HCT116 (cell line): ENCODE measurements around the gene DACT3.

Experiments used
- EZH2 ChIP-seq: fragments of 200-600 bp; sonication (generic); IDR thresholded peaks from 2 replicates; pipeline ENCODE4 v1.6.1; 2017; ENCODE audit warnings: antibody characterized with exemption, mixed run types
- EZH2phosphoT487 ChIP-seq: fragments of 200-600 bp; IDR thresholded peaks from 2 replicates; pipeline ENCODE4 v1.6.1; 2018; ENCODE audit warnings: antibody characterized with exemption, borderline replicate concordance
- MAX ChIP-seq: IDR thresholded peaks from 2 replicates; pipeline ENCODE4 v1.6.1; 2012
- POLR2A ChIP-seq: IDR thresholded peaks from 2 replicates; pipeline ENCODE4 v1.7.0; 2011; ENCODE audit warnings: borderline replicate concordance; ENCODE audit not compliant: insufficient read depth, insufficient read length; ENCODE audit errors: extremely low read depth
- POLR2AphosphoS5 ChIP-seq: IDR thresholded peaks from 2 replicates; pipeline ENCODE4 v1.6.1; 2011; ENCODE audit warnings: mild to moderate bottlenecking, low read depth, low read length, moderate library complexity
- RAD21 ChIP-seq: IDR thresholded peaks from 2 replicates; pipeline ENCODE4 v1.6.1; 2012; ENCODE audit warnings: low read depth, mild to moderate bottlenecking
- SIN3A ChIP-seq: IDR thresholded peaks from 2 replicates; pipeline ENCODE4 v1.6.1; 2012; ENCODE audit warnings: low read depth
- SP1 ChIP-seq: IDR thresholded peaks from 2 replicates; pipeline ENCODE4 v1.6.1; 2012; ENCODE audit warnings: low read depth
- TCF7L2 ChIP-seq: IDR thresholded peaks from 2 replicates; pipeline ENCODE4 v1.7.0; 2011; ENCODE audit warnings: borderline replicate concordance, inconsistent platforms; ENCODE audit not compliant: insufficient read depth, insufficient read length; ENCODE audit errors: extremely low read depth
- YY1 ChIP-seq: IDR thresholded peaks from 2 replicates; pipeline ENCODE4 v1.6.1; 2011; ENCODE audit warnings: low read length, low read depth, moderate library complexity, mild to moderate bottlenecking; ENCODE audit not compliant: insufficient replicate concordance; ENCODE audit errors: extremely low read depth
- ZNF274 ChIP-seq: fragments of 200-500 bp; sonication (Bioruptor generic); IDR thresholded peaks from 2 replicates; pipeline ENCODE4 v1.6.1; 2014; ENCODE audit warnings: mild to moderate bottlenecking, low read depth, low read length, inconsistent platforms
- TF ChIP-seq, protein P1 (sequence below), 3 experiments: fragments of 200-600 bp in 1 of 3; sonication (generic) in 1 of 3; IDR thresholded peaks in 2 of 3; conservative IDR thresholded peaks in 1 of 3; 2 replicates each; pipeline ENCODE4 v1.5.1; 2012 to 2017; ENCODE audit warnings: low read depth in 2 of 3, low read length in 2 of 3, antibody characterized with exemption in 1 of 3, borderline replicate concordance in 1 of 3, control low read depth in 1 of 3, mild to moderate bottlenecking in 1 of 3, mixed read lengths in 1 of 3, mixed run types in 1 of 3, moderate library complexity in 1 of 3; ENCODE audit not compliant: insufficient read depth in 1 of 3
- TF ChIP-seq, protein P2 (sequence below): IDR thresholded peaks from 2 replicates; pipeline ENCODE4 v1.6.1; 2012; ENCODE audit warnings: low read depth

- TF ChIP-seq POLR2A (no peak), EZH2 (no peak), EZH2phosphoT487 (no peak), TCF7L2 (no peak), MAX (no peak), SIN3A (no peak), SP1 (no peak), POLR2AphosphoS5 (no peak), YY1 (no peak), RAD21 (no peak), ZNF274 (no peak)
- TF ChIP-seq, protein P1, sequence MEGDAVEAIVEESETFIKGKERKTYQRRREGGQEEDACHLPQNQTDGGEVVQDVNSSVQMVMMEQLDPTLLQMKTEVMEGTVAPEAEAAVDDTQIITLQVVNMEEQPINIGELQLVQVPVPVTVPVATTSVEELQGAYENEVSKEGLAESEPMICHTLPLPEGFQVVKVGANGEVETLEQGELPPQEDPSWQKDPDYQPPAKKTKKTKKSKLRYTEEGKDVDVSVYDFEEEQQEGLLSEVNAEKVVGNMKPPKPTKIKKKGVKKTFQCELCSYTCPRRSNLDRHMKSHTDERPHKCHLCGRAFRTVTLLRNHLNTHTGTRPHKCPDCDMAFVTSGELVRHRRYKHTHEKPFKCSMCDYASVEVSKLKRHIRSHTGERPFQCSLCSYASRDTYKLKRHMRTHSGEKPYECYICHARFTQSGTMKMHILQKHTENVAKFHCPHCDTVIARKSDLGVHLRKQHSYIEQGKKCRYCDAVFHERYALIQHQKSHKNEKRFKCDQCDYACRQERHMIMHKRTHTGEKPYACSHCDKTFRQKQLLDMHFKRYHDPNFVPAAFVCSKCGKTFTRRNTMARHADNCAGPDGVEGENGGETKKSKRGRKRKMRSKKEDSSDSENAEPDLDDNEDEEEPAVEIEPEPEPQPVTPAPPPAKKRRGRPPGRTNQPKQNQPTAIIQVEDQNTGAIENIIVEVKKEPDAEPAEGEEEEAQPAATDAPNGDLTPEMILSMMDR (IDR thresholded peaks at IDR 0.05 in 2 of 3, conservative IDR thresholded peaks at IDR 0.05 in 1 of 3; ENCODE audit: borderline replicate concordance in 1 of 3, insufficient read depth in 1 of 3, low read depth in 2 of 3, low read length in 2 of 3) = peak in 2 of 3 experiments; percentile 34 to 44; a peak in 4 of 6 replicates
- TF ChIP-seq, protein P2, sequence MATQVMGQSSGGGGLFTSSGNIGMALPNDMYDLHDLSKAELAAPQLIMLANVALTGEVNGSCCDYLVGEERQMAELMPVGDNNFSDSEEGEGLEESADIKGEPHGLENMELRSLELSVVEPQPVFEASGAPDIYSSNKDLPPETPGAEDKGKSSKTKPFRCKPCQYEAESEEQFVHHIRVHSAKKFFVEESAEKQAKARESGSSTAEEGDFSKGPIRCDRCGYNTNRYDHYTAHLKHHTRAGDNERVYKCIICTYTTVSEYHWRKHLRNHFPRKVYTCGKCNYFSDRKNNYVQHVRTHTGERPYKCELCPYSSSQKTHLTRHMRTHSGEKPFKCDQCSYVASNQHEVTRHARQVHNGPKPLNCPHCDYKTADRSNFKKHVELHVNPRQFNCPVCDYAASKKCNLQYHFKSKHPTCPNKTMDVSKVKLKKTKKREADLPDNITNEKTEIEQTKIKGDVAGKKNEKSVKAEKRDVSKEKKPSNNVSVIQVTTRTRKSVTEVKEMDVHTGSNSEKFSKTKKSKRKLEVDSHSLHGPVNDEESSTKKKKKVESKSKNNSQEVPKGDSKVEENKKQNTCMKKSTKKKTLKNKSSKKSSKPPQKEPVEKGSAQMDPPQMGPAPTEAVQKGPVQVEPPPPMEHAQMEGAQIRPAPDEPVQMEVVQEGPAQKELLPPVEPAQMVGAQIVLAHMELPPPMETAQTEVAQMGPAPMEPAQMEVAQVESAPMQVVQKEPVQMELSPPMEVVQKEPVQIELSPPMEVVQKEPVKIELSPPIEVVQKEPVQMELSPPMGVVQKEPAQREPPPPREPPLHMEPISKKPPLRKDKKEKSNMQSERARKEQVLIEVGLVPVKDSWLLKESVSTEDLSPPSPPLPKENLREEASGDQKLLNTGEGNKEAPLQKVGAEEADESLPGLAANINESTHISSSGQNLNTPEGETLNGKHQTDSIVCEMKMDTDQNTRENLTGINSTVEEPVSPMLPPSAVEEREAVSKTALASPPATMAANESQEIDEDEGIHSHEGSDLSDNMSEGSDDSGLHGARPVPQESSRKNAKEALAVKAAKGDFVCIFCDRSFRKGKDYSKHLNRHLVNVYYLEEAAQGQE = no peak
These were observed 39.5 kb downstream of the DACT3 start for GRCh38 chr19:46621191-46622117.
